ENCODE data around the gene SLC16A12.
A peak's percentile ranks its signal among the peaks of the same experiment; 100 is the strongest.

Gene SLC16A12

GRCh38 chr10:89563861-89564478 lies 28.6 kb upstream of the SLC16A12 start:
- H3K27me3 ChIP-seq = peaks cover 2% of the 10 kb centered on the region; the same call in 1 of the 2 replicates
- DNase-seq = peak; percentile 15
- TF ChIP-seq, protein P1, sequence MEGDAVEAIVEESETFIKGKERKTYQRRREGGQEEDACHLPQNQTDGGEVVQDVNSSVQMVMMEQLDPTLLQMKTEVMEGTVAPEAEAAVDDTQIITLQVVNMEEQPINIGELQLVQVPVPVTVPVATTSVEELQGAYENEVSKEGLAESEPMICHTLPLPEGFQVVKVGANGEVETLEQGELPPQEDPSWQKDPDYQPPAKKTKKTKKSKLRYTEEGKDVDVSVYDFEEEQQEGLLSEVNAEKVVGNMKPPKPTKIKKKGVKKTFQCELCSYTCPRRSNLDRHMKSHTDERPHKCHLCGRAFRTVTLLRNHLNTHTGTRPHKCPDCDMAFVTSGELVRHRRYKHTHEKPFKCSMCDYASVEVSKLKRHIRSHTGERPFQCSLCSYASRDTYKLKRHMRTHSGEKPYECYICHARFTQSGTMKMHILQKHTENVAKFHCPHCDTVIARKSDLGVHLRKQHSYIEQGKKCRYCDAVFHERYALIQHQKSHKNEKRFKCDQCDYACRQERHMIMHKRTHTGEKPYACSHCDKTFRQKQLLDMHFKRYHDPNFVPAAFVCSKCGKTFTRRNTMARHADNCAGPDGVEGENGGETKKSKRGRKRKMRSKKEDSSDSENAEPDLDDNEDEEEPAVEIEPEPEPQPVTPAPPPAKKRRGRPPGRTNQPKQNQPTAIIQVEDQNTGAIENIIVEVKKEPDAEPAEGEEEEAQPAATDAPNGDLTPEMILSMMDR (IDR thresholded peaks at IDR 0.05; ENCODE audit: low read depth, low read length) = peak; percentile 70

GRCh38 chr10:89563311-89563710 lies 27.9 kb upstream of the SLC16A12 start:
- Histone ChIP-seq H3K27me3 (peaks cover 2% of the 10 kb centered on the region; the same call in 1 of the 2 replicates), H3K4me1 (no peaks in the 10 kb centered on the region), H3K36me3 (no peaks in the 10 kb centered on the region), H3K9me3 (no peaks in the 10 kb centered on the region), H3K4me3 (ENCODE audit: low read depth, low read length) (no peak overlapping the region)
- no peak for DNase-seq
- TF ChIP-seq, protein P1 (IDR thresholded peaks at IDR 0.05; ENCODE audit: low read depth, low read length) = no peak

More at GRCh38 chr10:89563861-89564478, 28.6 kb upstream of the SLC16A12 start:
- Histone ChIP-seq H3K36me3 (no peaks in the 10 kb centered on the region), H3K9me3 (no peaks in the 10 kb centered on the region), H3K4me1 (no peaks in the 10 kb centered on the region), H3K4me3 (ENCODE audit: low read depth, low read length) (no peak overlapping the region)

GRCh38 chr10:89556600-89556999 lies 21.2 kb upstream of the SLC16A12 start:
- no peaks in the 10 kb centered on the region for H3K4me1 ChIP-seq
- no peaks in the 10 kb centered on the region for H3K9me3 ChIP-seq
- TF ChIP-seq, protein P1 (IDR thresholded peaks at IDR 0.05; ENCODE audit: low read depth, low read length) = no peak
- no peaks in the 10 kb centered on the region for H3K36me3 ChIP-seq
- no peaks in the 10 kb centered on the region for H3K27me3 ChIP-seq
- no peak for DNase-seq
- no peak overlapping the region for H3K4me3 ChIP-seq (ENCODE audit: low read depth, low read length)

DNA sequence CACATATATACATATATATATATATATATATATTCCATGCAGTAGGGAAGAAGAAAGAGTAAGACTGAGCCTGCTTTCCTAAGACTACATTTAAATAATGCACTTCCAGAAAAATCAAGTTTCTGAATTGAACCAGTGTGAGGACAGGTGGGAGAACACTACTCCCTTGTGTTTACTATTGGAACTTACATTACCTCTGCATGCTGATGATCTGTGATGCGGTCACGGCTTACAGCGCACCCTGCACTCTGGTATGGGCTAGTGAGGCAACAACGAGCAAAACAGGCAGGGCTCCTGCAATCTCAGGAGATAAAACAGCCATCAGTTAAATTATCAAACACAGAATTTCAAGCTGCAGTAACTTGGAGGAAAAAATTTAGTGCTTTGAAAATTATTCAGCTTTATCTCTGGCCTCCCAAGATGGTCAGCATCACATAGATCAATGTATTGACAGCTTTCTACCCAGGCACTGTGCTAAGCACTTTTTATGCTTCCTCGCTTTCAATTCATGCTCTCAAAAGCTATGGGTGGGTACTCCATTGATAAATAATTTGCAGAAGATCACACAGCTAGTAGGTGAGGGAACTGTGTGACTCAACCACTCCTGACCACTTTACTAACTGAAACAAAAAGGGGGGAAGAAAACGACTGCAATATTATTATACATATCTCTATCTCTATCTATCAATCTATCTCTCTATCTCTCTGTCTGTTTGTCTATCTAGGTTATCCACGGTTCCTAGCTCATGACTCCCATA lies 20.5 kb upstream of the SLC16A12 start:
- Histone ChIP-seq H3K9me3 (no peaks in the 10 kb centered on the region), H3K4me1 (no peaks in the 10 kb centered on the region), H3K27me3 (no peaks in the 10 kb centered on the region), H3K4me3 (ENCODE audit: low read depth, low read length) (no peak overlapping the region), H3K36me3 (no peaks in the 10 kb centered on the region)
- TF ChIP-seq, protein P1 (IDR thresholded peaks at IDR 0.05; ENCODE audit: low read depth, low read length) = peak; percentile 19; the same call in 1 of the 2 replicates
- DNase-seq = no peak

GRCh38 chr10:89554433-89554832 lies 19.0 kb upstream of the SLC16A12 start:
- Histone ChIP-seq H3K36me3 (no peaks in the 10 kb centered on the region), H3K4me3 (ENCODE audit: low read depth, low read length) (no peak overlapping the region), H3K9me3 (no peaks in the 10 kb centered on the region), H3K27me3 (no peaks in the 10 kb centered on the region), H3K4me1 (no peaks in the 10 kb centered on the region)
- TF ChIP-seq, protein P1 (IDR thresholded peaks at IDR 0.05; ENCODE audit: low read depth, low read length) = no peak
- no peak for DNase-seq
